Vagina (tissue), 1 donor: ENCODE results near the gene TUBA3C. TPM values are rescaled to one million over a fixed set of nuclear protein-coding genes. Genes with fewer than 3 reads are reported as not detected.

Source experiments
- small RNA-seq: library from RNA; depleted of rRNA; stranded (forward); fragments of <200 nt; gene quantifications from one replicate; pipeline ENCODE3, GENCODE V24; 2016
- total RNA-seq: library from RNA; depleted of rRNA; stranded (reverse); fragments of >200 nt; gene quantifications from one replicate; pipeline ENCODE4 v1.2.3, GENCODE V29; 2016

The TUBA3C gene
- total RNA-seq, 1 donor from 2014 or later, result not detected

Small RNAs within 50 kb of the gene (small RNA-seq; reads per million reads assigned to genes)
- gene AL139327.4, result not detected
